SU-DHL-6 (cell line): Measurements from ENCODE around the gene CPZ.
"Not testable (repeated sequence)": the region's sequence is repeated elsewhere in the genome, so short reads cannot be mapped to it uniquely, and the experiment has no call there.

Source experiments
- H2AFZ ChIP-seq: fragments of 200-600 bp; sonication (generic); 2 replicates; pipeline ENCODE4 v1.6.1; 2014; ENCODE audit warnings: low read depth, mild to moderate bottlenecking, moderate library complexity, mixed read lengths, antibody characterized with exemption, low read length; ENCODE audit not compliant: severe bottlenecking
- H3F3A ChIP-seq: fragments of 200-600 bp; shearing (Covaris generic); 2 replicates; pipeline ENCODE4 v1.6.0; 2016; ENCODE audit warnings: antibody characterized with exemption, mild to moderate bottlenecking; ENCODE audit not compliant: insufficient read depth
- H3K27ac ChIP-seq: fragments of 200-600 bp; sonication (generic); 2 replicates; pipeline ENCODE4 v1.5.1; 2016; ENCODE audit warnings: low read depth, mild to moderate bottlenecking, low read length, moderate library complexity, mixed read lengths
- H3K27me3 ChIP-seq: fragments of 200-600 bp; sonication (generic), shearing (Covaris generic); 2 replicates; pipeline ENCODE4 v1.6.0; 2014; ENCODE audit warnings: mild to moderate bottlenecking, low read length
- H3K36me3 ChIP-seq: fragments of 200-600 bp; sonication (generic); 2 replicates; pipeline ENCODE4 v1.6.1; 2014; ENCODE audit warnings: mild to moderate bottlenecking, low read length, mixed read lengths
- H3K4me2 ChIP-seq: fragments of 300-600, 200-600 bp; shearing (Covaris generic), sonication (generic); 2 replicates; pipeline ENCODE4 v1.6.0; 2014; ENCODE audit warnings: low read length, low read depth, mild to moderate bottlenecking; ENCODE audit not compliant: poor library complexity, severe bottlenecking
- H3K4me3 ChIP-seq: fragments of 200-600 bp; sonication (generic); 2 replicates; pipeline ENCODE4 v1.5.1; 2014; ENCODE audit warnings: antibody characterized with exemption, low read length, mild to moderate bottlenecking, mixed read lengths; ENCODE audit not compliant: insufficient read depth, poor library complexity, severe bottlenecking
- H3K79me2 ChIP-seq: fragments of 200-600 bp; sonication (generic); 2 replicates; pipeline ENCODE4 v1.6.1; 2014; ENCODE audit warnings: mild to moderate bottlenecking, low read length, moderate library complexity; ENCODE audit not compliant: insufficient read depth
- H3K9ac ChIP-seq: fragments of 200-600 bp; sonication (generic); 2 replicates; pipeline ENCODE4 v1.7.0; 2014; ENCODE audit warnings: mild to moderate bottlenecking, low read length
- H3K9me2 ChIP-seq: fragments of 200-600 bp; sonication (generic); replicated peaks from 2 replicates; pipeline ENCODE4 v1.6.1; 2014; ENCODE audit warnings: low read length; ENCODE audit not compliant: insufficient read depth
- H3K9me3 ChIP-seq: fragments of 200-600 bp; sonication (generic); 2 replicates; pipeline ENCODE4 v1.6.1; 2014; ENCODE audit warnings: low read length, mixed read lengths; ENCODE audit not compliant: insufficient read depth
- H4K20me1 ChIP-seq: fragments of 200-600 bp; sonication (generic); 2 replicates; pipeline ENCODE4 v1.6.1; 2014; ENCODE audit warnings: low read depth, mild to moderate bottlenecking, antibody characterized with exemption, low read length, moderate library complexity, mixed read lengths
- EZH2phosphoT487 ChIP-seq: fragments of 200-600 bp; sonication (generic), shearing (Covaris generic); conservative IDR thresholded peaks from 2 replicates; pipeline ENCODE4 v1.6.1; 2018; ENCODE audit warnings: mild to moderate bottlenecking, antibody characterized with exemption, low read length, moderate library complexity, mixed read lengths
- TF ChIP-seq, protein P1 (sequence below): fragments of 200-600 bp; sonication (generic); IDR thresholded peaks from one replicate; pipeline ENCODE4 v1.5.1; 2017; ENCODE audit warnings: antibody characterized with exemption, mild to moderate bottlenecking, low read length, moderate library complexity; ENCODE audit not compliant: insufficient read depth, poor library complexity, severe bottlenecking

Gene CPZ

DNA sequence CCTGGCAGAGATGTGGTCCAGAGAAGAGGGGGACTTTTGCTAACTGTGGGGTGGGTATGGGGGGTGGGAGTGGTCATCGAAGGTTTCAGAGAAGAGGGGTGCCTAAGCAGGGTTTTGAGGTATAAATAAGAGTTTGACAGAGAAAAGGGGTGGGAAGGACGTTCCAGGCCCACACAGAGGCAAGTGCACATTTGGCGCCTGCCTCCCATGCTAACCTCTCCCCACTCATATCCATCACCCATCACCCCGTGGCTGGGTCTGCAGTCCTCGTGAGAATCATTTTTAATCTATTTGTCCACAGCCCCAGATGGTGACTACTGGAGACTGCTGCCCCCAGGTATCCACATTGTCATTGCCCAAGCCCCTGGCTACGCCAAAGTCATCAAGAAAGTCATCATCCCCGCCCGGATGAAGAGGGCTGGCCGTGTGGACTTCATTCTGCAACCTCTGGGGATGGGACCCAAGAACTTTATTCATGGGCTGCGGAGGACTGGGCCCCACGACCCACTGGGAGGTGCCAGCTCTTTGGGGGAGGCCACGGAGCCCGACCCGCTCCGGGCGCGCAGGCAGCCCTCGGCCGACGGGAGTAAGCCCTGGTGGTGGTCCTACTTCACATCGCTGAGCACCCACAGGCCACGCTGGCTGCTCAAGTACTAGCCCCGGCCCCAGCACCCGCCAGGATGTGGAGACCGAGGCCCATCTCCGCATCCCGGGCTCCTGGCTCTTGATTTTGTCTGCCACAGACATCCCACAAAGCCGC lies 26.6 kb downstream of the CPZ start:
- Histone ChIP-seq H3K4me3 (no peak overlapping the region), H3K4me2 (no peak overlapping the region), H3K9me3 (no peaks in the 10 kb centered on the region), H3F3A (no peaks in the 10 kb centered on the region), H3K9me2 (no peaks in the 10 kb centered on the region), H3K27me3 (no peaks in the 10 kb centered on the region), H3K27ac (no peak overlapping the region), H3K36me3 (no peaks in the 10 kb centered on the region), H3K9ac (no peak overlapping the region), H4K20me1 (no peaks in the 10 kb centered on the region), H2AFZ (no peak overlapping the region), H3K79me2 (no peaks in the 10 kb centered on the region)
- TF ChIP-seq, protein P1, sequence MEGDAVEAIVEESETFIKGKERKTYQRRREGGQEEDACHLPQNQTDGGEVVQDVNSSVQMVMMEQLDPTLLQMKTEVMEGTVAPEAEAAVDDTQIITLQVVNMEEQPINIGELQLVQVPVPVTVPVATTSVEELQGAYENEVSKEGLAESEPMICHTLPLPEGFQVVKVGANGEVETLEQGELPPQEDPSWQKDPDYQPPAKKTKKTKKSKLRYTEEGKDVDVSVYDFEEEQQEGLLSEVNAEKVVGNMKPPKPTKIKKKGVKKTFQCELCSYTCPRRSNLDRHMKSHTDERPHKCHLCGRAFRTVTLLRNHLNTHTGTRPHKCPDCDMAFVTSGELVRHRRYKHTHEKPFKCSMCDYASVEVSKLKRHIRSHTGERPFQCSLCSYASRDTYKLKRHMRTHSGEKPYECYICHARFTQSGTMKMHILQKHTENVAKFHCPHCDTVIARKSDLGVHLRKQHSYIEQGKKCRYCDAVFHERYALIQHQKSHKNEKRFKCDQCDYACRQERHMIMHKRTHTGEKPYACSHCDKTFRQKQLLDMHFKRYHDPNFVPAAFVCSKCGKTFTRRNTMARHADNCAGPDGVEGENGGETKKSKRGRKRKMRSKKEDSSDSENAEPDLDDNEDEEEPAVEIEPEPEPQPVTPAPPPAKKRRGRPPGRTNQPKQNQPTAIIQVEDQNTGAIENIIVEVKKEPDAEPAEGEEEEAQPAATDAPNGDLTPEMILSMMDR: no peak
- no peak for TF ChIP-seq EZH2phosphoT487

DNA sequence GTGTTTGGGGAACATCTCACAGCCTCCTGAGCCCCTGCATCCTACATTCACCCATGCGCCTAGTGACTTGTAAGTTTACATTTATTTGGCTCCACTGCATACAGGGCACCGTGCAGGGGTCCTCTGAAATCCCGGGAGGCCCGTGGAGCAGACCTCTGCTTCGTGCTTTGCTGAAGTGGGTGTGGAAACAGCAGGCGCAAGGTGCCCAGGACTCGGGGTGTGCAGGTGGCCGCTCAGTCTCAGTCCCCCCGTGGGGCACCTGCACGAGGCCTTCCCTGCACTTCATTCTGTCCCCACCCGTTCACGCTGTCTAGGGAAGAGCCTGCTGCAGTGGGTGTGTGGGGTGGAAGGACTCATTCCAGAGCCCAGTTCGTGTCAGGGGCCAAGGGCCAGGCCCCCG lies 28.6 kb downstream of the CPZ start:
- H3K9me2 ChIP-seq, H2AFZ ChIP-seq, H3F3A ChIP-seq, H3K4me3 ChIP-seq, H3K9ac ChIP-seq, H3K27ac ChIP-seq, H3K4me2 ChIP-seq, H3K79me2 ChIP-seq, H3K9me3 ChIP-seq, H3K27me3 ChIP-seq, H3K36me3 ChIP-seq, H4K20me1 ChIP-seq: not testable (repeated sequence)

- H3K9ac ChIP-seq, H3K9me2 ChIP-seq, H3K36me3 ChIP-seq, H3K27ac ChIP-seq, H3K79me2 ChIP-seq, H4K20me1 ChIP-seq, H3K9me3 ChIP-seq, H3K4me2 ChIP-seq, H3F3A ChIP-seq, H3K27me3 ChIP-seq, H2AFZ ChIP-seq, H3K4me3 ChIP-seq: not testable (repeated sequence)
Observed at GRCh38 chr4:8624601-8625272, 32.2 kb downstream of the CPZ start.

DNA sequence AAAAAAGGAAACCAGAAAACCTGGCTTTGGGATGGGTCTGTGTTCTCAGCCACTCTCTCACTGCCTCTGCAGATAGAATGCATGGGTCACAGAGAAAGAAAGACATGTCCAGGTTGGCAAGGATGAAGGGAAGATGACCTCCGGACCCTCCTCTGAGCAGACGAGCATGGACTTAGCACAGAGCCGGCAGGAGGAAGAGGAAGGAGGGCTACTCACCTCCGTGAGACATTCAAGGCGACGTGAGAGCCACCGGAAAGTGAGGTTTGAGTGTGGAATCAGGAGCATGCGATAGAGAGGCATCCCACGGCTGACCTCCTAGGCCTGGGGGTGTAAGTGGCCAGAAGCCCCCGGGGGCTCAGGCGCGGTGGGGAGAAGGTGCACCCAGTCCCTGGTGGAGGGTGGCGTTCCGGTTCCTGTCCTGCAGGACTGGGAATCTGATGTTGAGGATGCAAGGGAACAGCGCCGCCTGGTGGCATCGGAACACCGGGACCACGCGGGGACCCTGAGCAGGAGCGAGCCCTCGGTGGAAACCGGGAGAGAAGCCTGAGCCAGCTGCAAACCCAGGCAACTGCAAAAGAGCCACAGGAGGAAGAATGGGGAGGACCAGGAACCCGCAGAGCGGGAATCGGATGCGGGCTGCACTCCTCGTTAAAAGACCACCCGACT lies 37.8 kb downstream of the CPZ start:
- H3K9ac ChIP-seq, H3K79me2 ChIP-seq, H3K9me2 ChIP-seq, H3K4me3 ChIP-seq, H3K27ac ChIP-seq, H3K27me3 ChIP-seq, H3K4me2 ChIP-seq, H3K9me3 ChIP-seq, H3K36me3 ChIP-seq, H4K20me1 ChIP-seq, H2AFZ ChIP-seq, H3F3A ChIP-seq: not testable (repeated sequence)

DNA sequence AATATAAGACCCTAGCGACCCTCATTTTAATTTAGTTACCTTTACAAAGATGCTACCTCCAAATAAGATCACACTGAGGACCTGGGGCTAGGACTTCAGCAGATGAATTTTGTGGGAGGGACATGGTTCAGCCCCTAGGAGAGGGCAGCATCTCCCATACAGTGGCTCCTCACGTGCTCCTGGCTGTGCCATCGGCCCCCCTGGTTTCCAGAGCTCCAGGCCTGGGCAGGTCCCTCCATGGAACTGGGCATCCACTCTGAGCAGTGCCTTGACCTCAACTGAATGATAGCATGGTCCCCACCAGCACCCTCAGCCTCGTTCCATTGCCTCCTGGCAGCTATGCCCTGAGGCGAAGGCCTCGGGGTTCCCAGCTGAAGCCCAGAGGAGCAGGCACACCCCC lies 39.3 kb downstream of the CPZ start:
- not testable (repeated sequence) for H3F3A ChIP-seq, H3K27me3 ChIP-seq, H2AFZ ChIP-seq, H3K9me2 ChIP-seq, H3K4me2 ChIP-seq, H4K20me1 ChIP-seq, H3K79me2 ChIP-seq, H3K9ac ChIP-seq, H3K4me3 ChIP-seq, H3K36me3 ChIP-seq, H3K27ac ChIP-seq, H3K9me3 ChIP-seq

DNA sequence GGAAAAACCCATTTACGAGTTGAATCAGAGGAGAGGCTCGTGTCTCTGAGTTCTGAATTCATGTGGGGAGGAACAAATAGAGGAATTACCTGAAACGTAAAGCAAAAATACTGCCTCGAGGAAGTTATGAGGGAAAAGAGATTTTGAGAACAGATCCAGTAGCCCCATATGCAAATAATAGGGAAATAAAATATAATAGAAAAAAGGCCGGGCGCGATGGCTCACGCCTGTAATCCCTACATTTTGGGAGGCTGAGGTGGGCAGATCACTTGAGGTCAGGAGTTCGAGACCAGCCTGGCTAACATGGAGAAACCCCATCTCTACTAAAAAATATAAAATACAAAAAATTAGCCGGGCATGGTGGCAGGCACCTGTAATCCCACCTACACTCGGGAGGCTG lies 42.2 kb downstream of the CPZ start:
- H3K4me2 ChIP-seq, H4K20me1 ChIP-seq, H3K9ac ChIP-seq, H3K79me2 ChIP-seq, H3K36me3 ChIP-seq, H2AFZ ChIP-seq, H3K27me3 ChIP-seq, H3F3A ChIP-seq, H3K4me3 ChIP-seq, H3K9me2 ChIP-seq, H3K9me3 ChIP-seq, H3K27ac ChIP-seq: not testable (repeated sequence)

GRCh38 chr4:8635897-8636554 lies 43.5 kb downstream of the CPZ start:
- H3K79me2 ChIP-seq, H3K27ac ChIP-seq, H3K36me3 ChIP-seq, H3K9ac ChIP-seq, H3K4me2 ChIP-seq, H3K9me2 ChIP-seq, H4K20me1 ChIP-seq, H3F3A ChIP-seq, H3K4me3 ChIP-seq, H2AFZ ChIP-seq, H3K27me3 ChIP-seq, H3K9me3 ChIP-seq: not testable (repeated sequence)
